SW 1271 (cell line): Measurements from ENCODE around the gene MGST2.

Source experiments
- DNase-seq, 2 experiments: peaks; one replicate each; lab custom pipeline; 2025; lab: John Stamatoyannopoulos, UW

MGST2 gene

DNA sequence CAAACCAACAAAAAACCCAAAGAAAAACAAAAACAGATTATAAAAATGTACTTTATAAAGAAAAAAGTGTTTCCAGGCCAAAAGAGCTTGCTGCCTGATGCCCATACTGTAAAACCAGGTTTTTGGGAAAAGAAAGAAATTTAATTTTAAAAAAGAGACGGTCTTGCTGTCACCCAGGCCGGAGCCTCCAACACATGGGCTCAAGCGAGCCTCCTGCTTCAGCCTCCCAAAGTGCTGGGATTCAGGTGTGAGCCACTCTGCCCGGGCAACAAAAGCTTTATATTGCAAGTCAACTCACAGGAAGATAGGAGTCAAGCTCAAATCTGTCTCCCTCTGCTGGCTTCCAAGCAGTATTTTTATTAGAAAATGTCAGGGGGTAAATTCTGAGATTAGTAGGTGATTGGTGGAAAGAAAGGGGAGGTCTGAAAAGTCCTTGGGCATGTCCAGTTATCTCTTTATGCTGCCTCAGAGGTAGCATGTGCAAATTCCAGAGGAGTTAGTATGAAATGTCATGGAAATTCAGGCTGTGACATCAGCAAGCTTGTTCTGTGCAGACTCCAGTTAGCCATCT is 39.4 kb downstream of the MGST2 start:
- no peak for DNase-seq

DNA sequence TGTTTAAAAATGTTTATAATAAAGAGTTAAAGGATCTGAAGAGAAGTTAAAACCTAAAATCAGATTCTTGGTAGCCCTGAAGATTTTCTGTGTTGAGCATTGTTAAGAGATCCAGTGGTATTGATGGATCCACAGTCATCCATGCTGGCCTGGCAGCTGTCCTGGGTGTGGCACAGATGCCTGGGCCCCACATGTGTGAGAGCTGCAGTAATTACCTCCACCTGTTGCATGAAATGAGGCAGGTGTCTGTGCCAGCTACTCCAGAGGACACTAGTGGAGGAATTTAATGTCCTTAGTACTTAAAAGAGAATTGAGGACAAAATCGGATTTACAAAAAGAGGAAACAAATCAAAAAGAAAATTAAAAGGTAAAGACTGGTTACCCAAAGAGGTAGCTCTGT is 44.0 kb downstream of the MGST2 start:
- DNase-seq, result no peak

DNA sequence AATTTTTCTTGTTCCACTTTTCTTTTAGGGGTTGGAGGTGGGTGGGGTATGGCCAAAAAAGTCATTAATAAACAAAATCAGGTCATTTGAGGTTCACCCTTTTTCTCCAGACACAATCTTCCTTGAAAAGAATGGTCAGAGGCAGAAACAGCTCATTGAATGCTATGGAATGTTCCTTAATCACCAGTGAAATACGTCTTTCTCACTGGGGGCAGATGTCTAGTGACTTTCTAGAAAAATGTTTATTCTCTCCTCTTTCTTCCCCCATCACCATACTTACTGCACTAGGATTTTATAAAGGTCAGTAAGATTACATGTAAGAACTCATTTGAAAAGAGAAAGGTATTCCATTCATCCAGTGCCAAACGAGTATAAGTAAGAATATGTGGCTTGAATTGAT is 44.5 kb downstream of the MGST2 start:
- DNase-seq, result no peak

DNA sequence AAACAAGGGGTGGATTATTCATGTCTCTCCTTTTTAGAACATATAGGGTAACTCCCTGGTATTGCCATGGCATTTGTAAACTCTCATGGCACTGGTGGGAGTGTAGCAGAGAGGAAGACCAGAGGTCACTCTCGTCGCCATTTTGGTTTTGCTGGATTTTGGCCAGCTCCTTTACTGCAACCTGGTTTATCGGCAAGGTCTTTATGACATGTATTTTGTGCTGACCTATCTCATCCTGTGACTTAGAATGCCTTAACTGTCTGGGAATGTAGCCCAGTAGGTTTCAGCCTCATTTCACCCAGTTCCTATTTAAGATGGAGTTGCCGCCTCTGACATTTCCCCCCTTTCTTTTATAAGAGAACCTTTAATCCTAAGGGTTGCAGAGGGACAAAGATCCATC is 45.8 kb downstream of the MGST2 start:
- no peak for DNase-seq

DNA sequence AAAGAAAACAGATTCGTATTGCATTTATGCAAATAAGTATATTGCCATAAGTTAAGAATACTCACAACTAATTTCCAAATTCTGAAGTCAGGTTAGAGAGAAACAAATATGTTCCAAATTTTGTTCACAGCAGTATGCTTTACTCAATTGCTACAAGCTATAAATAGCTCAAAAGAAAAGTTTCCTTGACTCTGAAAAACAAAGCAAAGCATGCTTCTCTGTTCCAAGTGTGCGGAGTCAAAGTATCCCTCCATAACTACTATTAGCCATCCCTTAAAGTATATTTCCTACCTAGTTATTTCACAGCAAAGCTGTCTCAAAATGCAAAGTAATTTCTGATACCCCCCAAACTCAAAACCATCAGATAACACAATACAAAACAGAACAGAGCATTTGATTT is 47.3 kb downstream of the MGST2 start:
- DNase-seq, result no peak

DNA sequence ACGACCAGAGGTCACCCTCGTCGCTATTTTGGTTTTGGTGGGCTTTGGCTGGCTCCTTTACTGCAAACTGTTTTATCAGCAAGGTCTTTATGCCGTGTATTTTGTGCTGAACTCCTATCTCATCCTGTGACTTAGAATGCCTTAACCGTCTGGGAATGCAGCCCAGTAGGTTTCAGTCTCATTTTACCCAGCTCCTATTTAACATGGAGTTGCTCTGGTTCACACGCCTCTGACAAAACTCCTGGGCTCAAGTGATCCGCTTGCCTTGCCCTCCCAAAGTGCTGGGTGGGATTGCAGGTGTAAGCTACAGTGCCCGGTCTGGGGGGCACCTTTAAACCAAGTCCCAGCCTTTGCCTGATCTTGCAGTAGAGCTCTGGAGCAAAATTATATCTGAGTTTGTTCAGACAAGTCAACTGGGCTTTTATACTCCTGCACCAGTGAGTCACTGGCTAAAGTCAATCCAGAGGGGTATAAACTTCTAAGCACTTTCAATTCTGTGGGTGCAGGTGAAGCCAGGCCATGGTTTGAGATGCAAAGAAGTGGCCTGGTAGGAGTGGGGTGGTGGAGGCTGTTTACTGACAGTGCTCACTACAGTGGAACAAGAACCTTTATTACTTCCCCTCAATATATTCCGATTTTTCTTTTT is 50.2 kb downstream of the MGST2 start:
- DNase-seq, result no peak

DNA sequence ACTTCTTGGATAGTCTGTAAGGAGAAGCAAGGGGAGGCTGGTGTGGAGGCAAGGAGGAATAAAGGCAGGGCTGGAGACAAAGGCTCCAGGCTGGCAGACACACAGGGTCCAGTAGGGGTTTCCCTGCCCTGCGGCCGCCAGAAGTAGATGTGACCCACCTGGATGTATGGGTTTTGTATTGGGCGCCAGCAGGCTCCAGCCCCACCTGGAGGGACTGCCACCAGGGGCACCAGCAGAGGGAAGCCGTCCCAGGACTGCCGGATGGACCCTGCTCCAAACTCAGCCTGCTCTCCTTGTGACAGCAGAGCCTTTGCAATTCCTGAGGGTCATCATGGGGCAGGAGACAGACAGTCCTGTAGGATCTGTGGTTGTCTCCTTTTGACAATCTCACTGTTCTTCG is 52.7 kb downstream of the MGST2 start:
- no peak for DNase-seq

DNA sequence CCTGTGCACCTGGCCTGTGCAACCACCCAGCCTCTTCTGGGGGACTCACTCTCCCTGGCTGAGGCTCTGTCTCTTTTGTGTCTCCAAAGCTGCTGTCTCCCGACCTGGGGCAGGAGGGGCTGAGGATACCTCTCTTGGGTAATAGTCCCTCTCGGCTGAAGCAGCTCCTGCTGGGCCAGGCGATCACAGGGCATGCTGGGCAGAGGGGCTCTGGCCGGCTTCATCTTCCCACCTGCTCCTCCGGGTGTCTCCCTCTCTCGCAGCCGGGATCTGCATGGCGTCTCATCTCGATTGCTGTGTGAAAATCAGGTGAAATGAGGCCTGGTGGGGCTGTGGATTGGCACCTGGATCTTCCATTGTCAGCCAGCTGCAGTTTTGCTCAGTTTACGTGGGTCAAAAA is 53.2 kb downstream of the MGST2 start:
- DNase-seq, result no peak

DNA sequence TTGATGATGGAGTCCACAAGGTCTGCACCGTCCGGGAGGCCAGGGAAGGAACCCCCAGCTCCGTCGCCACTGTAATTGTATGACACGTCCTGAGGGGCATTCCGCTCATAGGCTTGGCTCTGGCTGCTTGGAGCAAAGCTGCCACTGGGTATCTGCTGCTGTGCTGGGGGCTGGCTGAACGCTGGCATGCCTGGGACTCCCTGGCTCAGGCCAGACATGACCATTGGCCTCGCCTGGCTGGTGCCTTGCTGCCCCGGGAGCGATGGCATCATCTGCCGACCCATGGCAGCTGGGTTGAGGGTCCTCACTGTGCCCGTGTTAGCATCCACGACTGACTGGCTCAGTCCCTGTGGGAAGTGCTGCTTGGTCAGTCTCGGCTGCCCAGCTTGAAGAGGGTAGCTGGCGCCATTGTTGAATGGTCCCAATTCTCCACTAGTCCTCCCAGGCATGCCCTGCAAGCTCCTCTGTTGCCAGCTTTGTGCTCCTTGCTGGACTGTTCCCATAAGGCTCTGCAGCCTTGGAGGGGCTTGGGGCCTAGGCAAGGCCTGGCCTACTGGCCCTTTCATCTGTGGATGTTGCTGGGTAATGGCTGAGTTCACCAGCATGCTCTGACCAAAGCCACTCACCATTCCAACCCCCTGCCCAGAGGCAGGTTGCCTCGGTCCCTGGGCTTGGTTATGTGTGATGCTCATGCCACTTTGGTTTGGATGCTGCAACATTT is 53.9 kb downstream of the MGST2 start:
- no peak for DNase-seq

DNA sequence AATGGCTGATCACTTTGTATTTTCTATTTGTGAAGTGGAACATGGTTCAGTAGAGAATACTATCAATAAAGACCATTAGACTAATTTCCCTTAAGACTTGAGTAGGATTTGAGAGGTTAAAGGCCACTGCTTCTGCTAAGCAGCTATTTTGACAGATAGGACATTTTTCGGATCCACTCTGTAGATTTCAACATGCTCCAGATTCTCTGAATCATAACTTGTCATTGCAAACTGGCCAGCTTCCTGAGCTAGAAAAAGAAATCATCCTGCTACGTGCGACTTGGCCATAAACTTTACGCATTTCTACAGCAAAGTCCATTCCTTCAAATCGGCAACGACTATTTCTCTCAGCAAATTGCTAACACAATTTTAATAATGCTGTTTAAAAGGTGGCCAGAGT is 55.2 kb downstream of the MGST2 start:
- DNase-seq, result no peak

DNA sequence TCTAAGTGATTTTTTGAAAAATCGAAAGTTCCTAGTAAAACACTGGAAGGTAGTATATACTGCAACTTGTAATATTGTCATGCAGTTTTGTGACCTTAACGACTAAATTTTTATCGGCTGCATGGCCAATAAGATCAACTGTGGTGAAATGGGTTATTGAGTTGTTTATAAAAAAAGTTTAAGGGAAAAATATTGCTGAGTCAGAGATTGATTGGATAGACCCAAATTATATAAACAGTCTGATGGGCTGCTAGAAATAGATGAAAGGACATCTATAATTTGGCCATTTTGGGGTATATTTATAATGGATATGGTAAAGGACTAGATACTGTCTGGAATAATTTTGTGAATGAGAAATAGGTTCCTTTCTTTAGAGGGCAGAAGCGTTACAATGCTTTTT is 56.2 kb downstream of the MGST2 start:
- no peak for DNase-seq

DNA sequence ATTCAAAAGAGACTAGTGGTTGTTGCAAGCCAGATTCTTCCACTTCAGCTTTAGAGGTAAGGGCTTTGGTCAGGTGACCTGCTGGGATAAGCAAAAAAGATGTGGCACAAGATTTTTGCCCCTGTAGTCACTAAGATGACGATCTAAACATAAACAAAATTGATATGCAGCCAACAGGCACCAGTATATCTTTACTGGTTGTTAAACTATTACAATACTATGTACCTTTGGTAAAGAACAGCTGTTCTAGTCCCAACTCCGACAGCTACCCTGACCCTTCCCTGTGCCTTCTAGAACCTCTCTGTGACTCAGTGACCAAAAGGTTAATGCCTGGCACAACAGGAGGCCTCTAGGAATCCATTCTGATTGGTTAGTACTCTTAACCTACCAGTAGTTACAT is 59.6 kb downstream of the MGST2 start:
- DNase-seq, result no peak

DNA sequence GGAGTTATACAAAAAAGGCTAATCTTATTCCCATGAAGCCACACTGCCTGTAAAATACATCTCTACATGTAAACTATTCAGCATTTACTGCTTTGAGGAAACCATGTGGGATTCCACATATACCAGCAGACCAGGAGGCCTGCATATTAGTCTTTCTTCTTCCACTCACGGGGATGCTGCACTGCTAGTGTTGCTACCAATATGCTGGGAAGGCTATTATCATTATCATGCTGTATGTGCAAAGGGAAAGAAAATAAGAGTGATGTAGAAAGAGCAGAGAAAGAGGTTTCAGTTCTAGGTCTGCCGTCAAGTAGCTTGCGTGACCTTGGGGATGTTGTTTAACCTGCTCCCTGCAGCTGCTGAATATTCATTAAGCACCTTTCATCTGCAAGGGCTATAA is 61.0 kb downstream of the MGST2 start:
- DNase-seq, result no peak

DNA sequence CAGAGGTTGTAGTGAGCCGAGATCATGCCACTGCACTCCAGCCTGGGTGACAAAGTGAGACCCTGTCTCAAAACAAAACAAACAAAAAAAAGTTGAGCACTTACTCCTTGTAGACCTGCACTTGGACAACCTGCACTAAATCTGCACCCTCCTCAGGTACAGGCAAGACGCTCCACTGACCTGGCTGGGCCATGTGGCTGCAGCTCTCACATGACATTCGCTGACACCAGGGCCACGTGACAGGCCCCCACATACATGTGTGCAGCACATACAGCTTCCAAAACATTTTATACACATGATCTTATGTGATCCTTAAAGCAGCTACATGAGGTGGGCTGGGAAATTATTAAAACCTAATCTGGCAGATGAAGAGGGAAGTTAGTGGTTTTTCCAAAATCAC is 62.5 kb downstream of the MGST2 start:
- no peak for DNase-seq

DNA sequence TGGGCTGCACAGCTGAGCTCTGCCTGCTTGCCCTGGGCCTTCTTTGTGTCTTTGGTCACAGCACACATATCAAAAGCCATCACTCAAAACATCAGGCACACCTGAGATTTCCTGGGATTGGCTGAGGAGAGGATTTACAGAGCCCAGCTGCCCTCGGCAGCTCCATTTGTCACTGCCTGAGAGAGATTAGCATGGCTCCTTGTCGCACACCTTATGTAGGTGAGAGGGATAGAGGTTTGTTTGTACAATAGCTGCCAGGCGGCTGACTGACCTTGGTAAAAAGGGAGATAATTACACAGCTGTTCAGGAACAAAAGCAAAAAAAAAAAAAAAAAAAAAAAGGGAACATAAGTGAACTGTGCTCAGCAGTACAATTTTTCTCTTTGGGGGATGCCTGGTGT is 63.2 kb downstream of the MGST2 start:
- DNase-seq, result no peak

DNA sequence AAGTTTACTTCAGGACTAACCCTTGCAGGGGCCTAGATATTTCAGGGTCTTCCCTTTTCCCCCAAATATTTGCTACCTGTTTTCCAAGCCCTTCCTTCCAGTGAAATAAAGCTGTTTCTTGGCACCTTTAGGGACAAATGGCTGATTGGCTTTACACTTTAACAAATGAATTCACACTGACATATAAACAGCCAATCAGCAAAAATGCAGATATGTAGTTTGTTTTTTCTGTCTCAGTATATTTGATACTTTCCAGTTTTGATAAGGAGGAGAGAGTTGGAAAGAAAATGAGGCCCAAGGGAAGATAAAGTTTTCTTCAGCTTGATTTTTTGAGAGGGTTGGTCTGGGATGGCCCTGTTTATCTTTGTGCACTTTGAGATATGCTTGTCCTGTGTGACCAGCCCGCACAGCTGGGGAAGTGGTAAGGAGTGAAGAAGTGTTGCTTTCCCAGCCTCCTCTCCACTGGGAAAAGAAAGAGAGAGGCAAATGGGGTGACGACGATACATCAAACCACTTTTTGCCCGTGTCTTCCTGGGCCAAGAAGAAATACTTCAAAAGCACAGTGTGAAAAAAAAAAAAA is 67.5 kb downstream of the MGST2 start:
- DNase-seq, result no peak

DNA sequence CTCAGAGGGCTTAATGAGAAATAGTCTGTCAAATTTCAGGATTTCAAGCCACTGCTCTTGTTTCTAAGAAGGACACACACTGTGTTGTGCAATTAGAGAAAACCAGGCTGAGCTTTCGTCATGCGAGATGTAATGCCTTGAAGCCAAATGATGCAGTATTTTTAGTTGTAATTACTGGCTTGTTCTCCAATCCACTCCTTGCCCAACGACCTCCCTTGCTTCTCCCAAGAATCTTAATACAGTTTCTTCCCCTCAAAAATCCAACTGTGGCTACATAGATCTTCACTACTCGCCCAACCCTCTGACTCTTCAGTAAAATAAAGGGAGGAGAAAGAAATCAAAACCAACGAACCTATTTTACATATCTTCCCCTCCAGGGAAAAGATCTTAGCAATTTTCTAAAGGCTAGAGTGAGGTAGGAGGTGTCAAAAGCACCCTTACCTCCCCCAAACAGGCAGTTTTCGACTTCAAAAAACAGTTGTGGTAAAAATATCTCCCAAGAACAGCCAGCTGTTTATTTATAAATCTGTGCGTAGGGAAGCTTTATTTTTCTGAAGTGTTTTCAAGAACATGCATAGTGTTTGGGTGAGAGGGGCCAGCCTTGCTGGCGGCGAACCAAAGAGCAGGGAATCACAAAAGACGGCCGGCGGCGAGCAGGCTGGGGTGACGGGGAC is 68.7 kb downstream of the MGST2 start:
- no peak for DNase-seq

DNA sequence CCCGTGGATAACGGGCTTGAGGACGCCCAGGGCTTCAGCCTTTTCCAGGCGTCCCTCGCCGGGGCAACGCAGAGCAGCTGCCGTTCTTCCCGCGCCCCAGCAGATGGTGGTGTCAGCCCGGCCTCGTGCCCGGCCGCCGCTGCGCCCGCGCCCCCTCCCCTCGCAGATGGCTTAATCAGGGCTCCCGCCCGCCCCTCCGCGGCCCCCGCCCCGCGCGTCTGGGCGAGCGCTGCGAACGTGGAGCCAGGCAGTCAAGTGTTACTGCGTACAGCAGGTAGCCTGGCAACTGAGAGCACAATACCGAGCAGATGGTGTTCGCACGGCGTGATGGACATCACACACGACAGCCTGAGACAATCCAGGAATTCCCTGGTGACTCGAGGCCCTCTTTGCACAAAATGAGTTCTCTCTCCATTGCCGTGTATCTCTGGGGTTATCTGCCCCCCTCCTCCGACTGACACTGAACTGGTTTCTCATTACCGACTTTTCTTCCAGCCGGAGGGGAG is 69.3 kb downstream of the MGST2 start:
- peak in 1 of 2 experiments; percentile 8 for DNase-seq

DNA sequence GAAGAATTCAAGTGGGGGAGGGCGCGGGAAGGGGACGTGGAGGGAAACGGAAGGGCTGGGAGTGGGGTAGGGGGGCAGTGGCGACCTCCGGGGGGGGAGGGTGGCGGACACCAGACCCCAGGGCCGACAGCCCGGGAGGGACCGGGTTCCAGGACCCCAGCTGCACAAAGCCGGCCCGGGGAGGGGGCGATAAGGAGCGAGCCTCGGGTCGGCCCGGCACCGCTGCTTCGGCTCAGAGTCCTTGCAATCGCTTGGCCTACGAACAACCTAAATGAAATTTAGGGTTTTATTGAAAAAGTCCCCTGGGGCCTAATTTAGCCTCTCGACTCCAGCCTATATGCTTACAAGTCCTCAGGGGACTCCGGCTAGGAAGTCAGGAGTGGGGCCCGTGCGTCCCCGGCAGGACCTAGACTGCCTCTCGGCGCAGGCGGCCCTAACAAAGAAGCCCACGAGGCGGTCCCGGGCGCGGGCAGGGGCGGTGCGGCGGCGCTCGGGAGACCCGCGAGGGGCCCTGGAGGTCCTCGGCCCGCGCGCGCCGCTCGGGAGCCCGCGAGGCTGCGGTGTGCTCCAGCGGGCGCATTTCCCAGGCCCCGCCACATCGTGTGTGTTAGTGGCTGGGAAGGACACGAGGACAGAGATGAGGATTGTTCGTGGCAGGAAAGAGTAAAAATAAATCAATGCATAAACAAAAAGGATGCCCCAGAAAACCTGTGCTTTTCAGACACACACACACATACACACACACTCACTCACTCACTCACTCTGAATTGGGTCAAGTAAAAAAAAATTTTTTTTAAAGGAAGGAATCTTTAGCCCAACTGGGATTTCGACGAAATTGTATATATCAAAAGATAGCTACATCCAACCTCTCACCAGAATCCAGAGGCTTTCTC is 70.0 kb downstream of the MGST2 start:
- no peak for DNase-seq

DNA sequence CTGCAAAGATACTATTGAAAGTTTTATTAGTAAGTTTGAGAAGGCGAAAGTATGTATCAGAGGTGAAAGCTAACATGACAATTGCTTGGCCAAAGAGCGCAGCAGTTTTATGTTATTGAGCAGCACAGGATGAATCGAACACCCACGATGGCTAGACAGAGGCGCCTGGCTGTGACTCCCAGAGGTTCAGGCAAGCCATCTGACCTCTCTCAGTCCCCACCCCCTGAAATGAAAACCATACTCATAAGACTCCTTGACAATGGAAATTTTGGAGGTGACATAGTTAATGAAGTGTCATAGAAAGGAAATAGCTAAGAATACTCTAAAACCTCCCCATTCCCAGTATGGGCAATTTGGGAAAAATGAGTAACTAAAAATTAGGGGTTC is 70.6 kb downstream of the MGST2 start:
- DNase-seq, result no peak

DNA sequence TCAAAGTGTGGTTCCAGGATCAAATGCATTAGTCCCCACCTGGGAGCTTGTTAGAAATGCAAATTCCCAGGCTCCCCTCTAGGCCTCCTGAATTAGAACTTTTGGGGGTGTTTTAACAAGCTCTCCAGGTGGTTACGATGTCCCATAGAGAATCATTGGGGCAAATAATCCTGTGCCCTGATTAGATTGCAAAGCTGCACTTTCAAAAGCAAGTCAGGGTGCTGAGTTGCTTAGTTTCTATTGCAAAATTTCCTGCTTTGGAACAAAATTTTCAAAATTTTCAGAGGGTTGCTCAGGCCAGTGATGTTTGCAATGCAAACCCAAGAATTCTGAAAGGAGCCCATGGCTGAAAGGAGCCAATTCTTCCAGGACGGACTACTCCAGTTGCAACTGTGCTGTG is 71.0 kb downstream of the MGST2 start:
- DNase-seq, result no peak
